GM23248 (cell line): ENCODE results near the gene HHIPL1. TPM values are rescaled to one million over a fixed set of nuclear protein-coding genes. Genes with fewer than 3 reads are reported as not detected.

Experiments
- DNase-seq: peaks from one replicate; pipeline ENCODE4 v3.0.0-alpha.2; 2015
- H2AFZ ChIP-seq: fragments of 200-600 bp; sonication (generic); 2 replicates; pipeline ENCODE4 v1.6.1; 2016; ENCODE audit warnings: antibody characterized with exemption
- H3F3A ChIP-seq: fragments of 200-600 bp; sonication (generic); 2 replicates; pipeline ENCODE4 v1.6.1; 2016; ENCODE audit warnings: mild to moderate bottlenecking, antibody characterized with exemption, mixed run types; ENCODE audit not compliant: insufficient read depth
- H3K27ac ChIP-seq: fragments of 200-600 bp; sonication (generic); 2 replicates; pipeline ENCODE4 v1.5.1; 2016; ENCODE audit warnings: mild to moderate bottlenecking
- H3K27me3 ChIP-seq: fragments of 200-600 bp; sonication (generic); replicated peaks from 2 replicates; pipeline ENCODE4 v1.6.1; 2016; ENCODE audit warnings: mild to moderate bottlenecking; ENCODE audit not compliant: insufficient read depth
- H3K36me3 ChIP-seq: fragments of 200-600 bp; sonication (generic); 2 replicates; pipeline ENCODE4 v1.6.1; 2016; ENCODE audit warnings: low read depth, mild to moderate bottlenecking
- H3K4me1 ChIP-seq: fragments of 200-600 bp; sonication (generic); 2 replicates; pipeline ENCODE4 v1.6.1; 2016; ENCODE audit warnings: mild to moderate bottlenecking; ENCODE audit not compliant: insufficient read depth
- H3K4me2 ChIP-seq: fragments of 200-600 bp; sonication (generic); one replicate; pipeline ENCODE4 v1.6.1; 2016; ENCODE audit warnings: mild to moderate bottlenecking; ENCODE audit not compliant: unreplicated experiment
- H3K4me3 ChIP-seq: fragments of 200-600 bp; sonication (generic); 2 replicates; pipeline ENCODE4 v1.5.1; 2016; ENCODE audit warnings: mild to moderate bottlenecking
- H3K79me2 ChIP-seq: fragments of 200-600 bp; sonication (generic); 2 replicates; pipeline ENCODE4 v1.6.1; 2016; ENCODE audit warnings: mild to moderate bottlenecking; ENCODE audit not compliant: insufficient read depth
- H3K9ac ChIP-seq: fragments of 200-600 bp; sonication (generic); 2 replicates; pipeline ENCODE4 v1.6.1; 2016; ENCODE audit warnings: mild to moderate bottlenecking
- H3K9me2 ChIP-seq: fragments of 200-600 bp; sonication (generic); 2 replicates; pipeline ENCODE4 v1.6.1; 2016; ENCODE audit warnings: mixed run types, mild to moderate bottlenecking, moderate library complexity; ENCODE audit not compliant: insufficient read depth
- H3K9me3 ChIP-seq: fragments of 200-600 bp; sonication (generic); one replicate; pipeline ENCODE4 v1.6.1; 2017; ENCODE audit warnings: low read depth
- H4K20me1 ChIP-seq: fragments of 200-600 bp; sonication (generic); 2 replicates; pipeline ENCODE4 v1.6.0; 2016; ENCODE audit not compliant: insufficient read depth
- EZH2 ChIP-seq: fragments of 200-600 bp; sonication (generic); IDR thresholded peaks from 2 replicates; pipeline ENCODE4 v1.6.1; 2018; ENCODE audit warnings: antibody characterized with exemption, mild to moderate bottlenecking; ENCODE audit not compliant: insufficient read depth, poor library complexity, severe bottlenecking
- EZH2phosphoT487 ChIP-seq: fragments of 200-600 bp; sonication (generic); IDR thresholded peaks from 2 replicates; pipeline ENCODE4 v1.6.1; 2018; ENCODE audit warnings: antibody characterized with exemption, moderate library complexity, mild to moderate bottlenecking, low read depth; ENCODE audit not compliant: insufficient read depth
- WGBS, 2 experiments: methylation state at CpG; one replicate each; pipeline ENCODE4 v1.1.6; 2015 to 2017; ENCODE audit warnings: low lambda C conversion rate in 2 of 2, low coverage in 1 of 2; ENCODE audit errors: missing lambda C conversion rate in 2 of 2; 5-methylcytosine and 5-hydroxymethylcytosine counted together
- in situ Hi-C: fragments of 300-500 bp; cut with MboI; formaldehyde crosslinking; loops from 2 replicates; pipeline ENCODE4 v1.15.0; 2020
- polyA plus RNA-seq: library from polyadenylated mRNA; unstranded; fragments of >200 nt; fragmentation: Nextera tagmentation; extraction: Ambion mirVana; gene quantifications from 2 replicates; pipeline ENCODE4 v1.2.1, GENCODE V29; 2016
- total RNA-seq: library from RNA; depleted of rRNA; stranded (reverse); fragments of >200 nt; shearing (Covaris generic); gene quantifications from 2 replicates; pipeline ENCODE4 v1.2.3, GENCODE V29; 2014

The HHIPL1 gene
- total and polyA plus RNA-seq, 2 experiments from 2014 or later: 6.5 to 11.3 TPM

GRCh38 chr14:99674064-99674650 is 29.2 kb downstream of the HHIPL1 start:
- in situ Hi-C loops: no loop called here
- 82 to 83% methylated on average over 9 of the region's 9 CpGs for WGBS, 2 experiments
- Histone ChIP-seq H3K79me2 (no peaks in the 10 kb centered on the region), H4K20me1 (no peaks in the 10 kb centered on the region), H2AFZ (no peak overlapping the region), H3K4me1 (peaks cover 9% of the 10 kb centered on the region; the same call in 1 of the 2 replicates), H3K4me2 (no peak overlapping the region), H3K4me3 (no peak overlapping the region), H3K9ac (no peak overlapping the region), H3K9me3 (no peaks in the 10 kb centered on the region), H3K27me3 (no peaks in the 10 kb centered on the region), H3F3A (no peaks in the 10 kb centered on the region; the same call in 1 of the 2 replicates), H3K36me3 (no peaks in the 10 kb centered on the region), H3K9me2 (no peaks in the 10 kb centered on the region), H3K27ac (no peak overlapping the region)
- DNase-seq: no peak
- TF ChIP-seq EZH2phosphoT487: no peak
- TF ChIP-seq EZH2: no peak

GRCh38 chr14:99674776-99675381 is 29.9 kb downstream of the HHIPL1 start:
- no peak overlapping the region for H3K4me2 ChIP-seq
- no peaks in the 10 kb centered on the region for H3K36me3 ChIP-seq
- H2AFZ ChIP-seq: no peak overlapping the region
- H3K9me3 ChIP-seq: no peaks in the 10 kb centered on the region
- H4K20me1 ChIP-seq: no peaks in the 10 kb centered on the region
- in situ Hi-C loops: no loop called here
- 91 to 92% methylated on average over 18 to 59 of the region's 60 CpGs for WGBS, 2 experiments
- H3K4me1 ChIP-seq: peaks cover 9% of the 10 kb centered on the region; the same call in 1 of the 2 replicates
- no peak overlapping the region for H3K4me3 ChIP-seq
- no peaks in the 10 kb centered on the region for H3K27me3 ChIP-seq
- H3K79me2 ChIP-seq: no peaks in the 10 kb centered on the region
- no peak for DNase-seq
- H3K27ac ChIP-seq: no peak overlapping the region
- no peaks in the 10 kb centered on the region for H3K9me2 ChIP-seq
- no peak overlapping the region for H3K9ac ChIP-seq
- no peaks in the 10 kb centered on the region; the same call in 1 of the 2 replicates for H3F3A ChIP-seq
- no peak for TF ChIP-seq EZH2
- TF ChIP-seq EZH2phosphoT487: no peak

- no peaks in the 10 kb centered on the region for H3K79me2 ChIP-seq
- TF ChIP-seq EZH2 (no peak), EZH2phosphoT487 (no peak)
- no peaks in the 10 kb centered on the region for H4K20me1 ChIP-seq
- no peak for DNase-seq
- H3K9me2 ChIP-seq: no peaks in the 10 kb centered on the region
- H3K9me3 ChIP-seq: no peaks in the 10 kb centered on the region
- H3K4me2 ChIP-seq: no peak overlapping the region
- no peak overlapping the region for H3K27ac ChIP-seq
- H3K4me1 ChIP-seq: peaks cover 9% of the 10 kb centered on the region; the same call in 1 of the 2 replicates
- no peak overlapping the region for H3K9ac ChIP-seq
- H3F3A ChIP-seq: no peaks in the 10 kb centered on the region; the same call in 1 of the 2 replicates
- no peak overlapping the region for H3K4me3 ChIP-seq
- no peaks in the 10 kb centered on the region for H3K27me3 ChIP-seq
- in situ Hi-C loops: no loop called here
- 93 to 94% methylated on average over 18 to 42 of the region's 42 CpGs for WGBS, 2 experiments
- H3K36me3 ChIP-seq: no peaks in the 10 kb centered on the region
- no peak overlapping the region for H2AFZ ChIP-seq
These were observed 30.5 kb downstream of the HHIPL1 start for GRCh38 chr14:99675382-99675835.

GRCh38 chr14:99675951-99676350 is 31.0 kb downstream of the HHIPL1 start:
- Histone ChIP-seq H3K27me3 (no peaks in the 10 kb centered on the region), H3K9me3 (no peaks in the 10 kb centered on the region), H2AFZ (no peak overlapping the region), H3K79me2 (no peaks in the 10 kb centered on the region), H3F3A (no peaks in the 10 kb centered on the region; the same call in 1 of the 2 replicates), H3K9ac (no peak overlapping the region), H3K4me1 (peaks cover 8% of the 10 kb centered on the region; the same call in 1 of the 2 replicates), H3K9me2 (no peaks in the 10 kb centered on the region), H3K4me3 (no peak overlapping the region), H3K4me2 (no peak overlapping the region), H4K20me1 (no peaks in the 10 kb centered on the region), H3K27ac (no peak overlapping the region), H3K36me3 (no peaks in the 10 kb centered on the region)
- whole genome bisulfite sequencing, 2 experiments: 85 to 86% methylated on average over 8 to 10 of the region's 10 CpGs
- in situ Hi-C loops: no loop called here
- DNase-seq: no peak
- TF ChIP-seq EZH2 (no peak), EZH2phosphoT487 (no peak)
